Measurements from ENCODE around the gene ABCA13. TPM values are rescaled to one million over a fixed set of nuclear protein-coding genes. Genes with fewer than 3 reads are reported as not detected.

Gene ABCA13
- total RNA-seq, 1 donor from 2014 or later, result not detected

GRCh38 chr7:48638041-48638440 is 466.8 kb downstream of the ABCA13 start:
- H3K27me3 Mint-ChIP-seq, result no peaks in the 10 kb centered on the region
- H3K36me3 Mint-ChIP-seq (ENCODE audit: low read depth), result no peaks in the 10 kb centered on the region
- peaks cover 3% of the 10 kb centered on the region for H3K4me1 Mint-ChIP-seq

GRCh38 chr7:48643431-48644013 is 472.3 kb downstream of the ABCA13 start:
- H3K36me3 Mint-ChIP-seq (ENCODE audit: low read depth), result no peaks in the 10 kb centered on the region
- H3K27me3 Mint-ChIP-seq, result no peaks in the 10 kb centered on the region
- H3K4me3 Mint-ChIP-seq, result no peak overlapping the region
- H3K27ac Mint-ChIP-seq, result no peak overlapping the region
- intact Hi-C loops (cut with micrococcal nuclease), result no loop called here
- DNase-seq, result no peak
- H3K9me3 Mint-ChIP-seq, result no peaks in the 10 kb centered on the region
- no peaks in the 10 kb centered on the region for H3K4me1 Mint-ChIP-seq

More at GRCh38 chr7:48638041-48638440, 466.8 kb downstream of the ABCA13 start:
- DNase-seq, result no peak
- no peaks in the 10 kb centered on the region for H3K9me3 Mint-ChIP-seq
- H3K27ac Mint-ChIP-seq, result no peak overlapping the region
- H3K4me3 Mint-ChIP-seq, result no peak overlapping the region
- intact Hi-C loops (cut with micrococcal nuclease), result no loop called here

GRCh38 chr7:48658138-48658537 is 486.9 kb downstream of the ABCA13 start:
- no peak overlapping the region for H3K27ac Mint-ChIP-seq
- H3K4me1 Mint-ChIP-seq, result no peaks in the 10 kb centered on the region
- no peaks in the 10 kb centered on the region for H3K27me3 Mint-ChIP-seq
- no peak for DNase-seq
- H3K9me3 Mint-ChIP-seq, result no peaks in the 10 kb centered on the region
- H3K4me3 Mint-ChIP-seq, result no peak overlapping the region
- no peaks in the 10 kb centered on the region for H3K36me3 Mint-ChIP-seq (ENCODE audit: low read depth)
- intact Hi-C loops (cut with micrococcal nuclease), result no loop called here

GRCh38 chr7:48660306-48660870 is 489.1 kb downstream of the ABCA13 start:
- Mint-ChIP-seq H3K27ac (no peak overlapping the region), H3K4me1 (no peaks in the 10 kb centered on the region), H3K36me3 (ENCODE audit: low read depth) (no peaks in the 10 kb centered on the region), H3K9me3 (no peaks in the 10 kb centered on the region), H3K27me3 (no peaks in the 10 kb centered on the region), H3K4me3 (no peak overlapping the region)
- intact Hi-C loops (cut with micrococcal nuclease), result no loop called here
- DNase-seq, result no peak

- Mint-ChIP-seq H3K36me3 (ENCODE audit: low read depth) (no peaks in the 10 kb centered on the region), H3K27ac (no peak overlapping the region), H3K4me3 (no peak overlapping the region), H3K9me3 (no peaks in the 10 kb centered on the region), H3K4me1 (no peaks in the 10 kb centered on the region), H3K27me3 (no peaks in the 10 kb centered on the region)
- intact Hi-C loops (cut with micrococcal nuclease), result no loop called here
- DNase-seq, result no peak
Observed at GRCh38 chr7:48664241-48664640, 493.0 kb downstream of the ABCA13 start.

GRCh38 chr7:48665353-48666135 is 494.3 kb downstream of the ABCA13 start:
- H3K36me3 Mint-ChIP-seq (ENCODE audit: low read depth), result no peaks in the 10 kb centered on the region
- H3K4me3 Mint-ChIP-seq, result no peak overlapping the region
- no peak for DNase-seq
- intact Hi-C loops (cut with micrococcal nuclease), result no loop called here
- H3K27me3 Mint-ChIP-seq, result no peaks in the 10 kb centered on the region
- H3K4me1 Mint-ChIP-seq, result no peaks in the 10 kb centered on the region
- no peaks in the 10 kb centered on the region for H3K9me3 Mint-ChIP-seq
- H3K27ac Mint-ChIP-seq, result no peak overlapping the region

GRCh38 chr7:48667407-48667806 is 496.1 kb downstream of the ABCA13 start:
- Mint-ChIP-seq H3K4me1 (no peaks in the 10 kb centered on the region), H3K9me3 (no peaks in the 10 kb centered on the region), H3K4me3 (no peak overlapping the region), H3K36me3 (ENCODE audit: low read depth) (no peaks in the 10 kb centered on the region), H3K27me3 (no peaks in the 10 kb centered on the region), H3K27ac (no peak overlapping the region)
- DNase-seq, result no peak
- intact Hi-C loops (cut with micrococcal nuclease), result no loop called here

GRCh38 chr7:48671656-48672055 is 500.4 kb downstream of the ABCA13 start:
- intact Hi-C loops (cut with micrococcal nuclease), result no loop called here
- Mint-ChIP-seq H3K4me1 (no peaks in the 10 kb centered on the region), H3K4me3 (no peak overlapping the region)

GRCh38 chr7:48681006-48681405 is 509.7 kb downstream of the ABCA13 start:
- DNase-seq, result no peak
- Mint-ChIP-seq H3K4me1 (no peaks in the 10 kb centered on the region), H3K36me3 (ENCODE audit: low read depth) (no peaks in the 10 kb centered on the region), H3K27ac (no peak overlapping the region), H3K4me3 (no peak overlapping the region), H3K9me3 (peaks cover 3% of the 10 kb centered on the region), H3K27me3 (no peaks in the 10 kb centered on the region)
- intact Hi-C loops (cut with micrococcal nuclease), result no loop called here

More at GRCh38 chr7:48671656-48672055, 500.4 kb downstream of the ABCA13 start:
- DNase-seq, result no peak
- H3K27me3 Mint-ChIP-seq, result no peaks in the 10 kb centered on the region
- no peak overlapping the region for H3K27ac Mint-ChIP-seq
- H3K36me3 Mint-ChIP-seq (ENCODE audit: low read depth), result no peaks in the 10 kb centered on the region
- peaks cover 16% of the 10 kb centered on the region for H3K9me3 Mint-ChIP-seq

- Mint-ChIP-seq H3K27ac (no peak overlapping the region), H3K36me3 (ENCODE audit: low read depth) (no peaks in the 10 kb centered on the region), H3K27me3 (no peaks in the 10 kb centered on the region), H3K9me3 (peaks cover 6% of the 10 kb centered on the region), H3K4me1 (no peaks in the 10 kb centered on the region), H3K4me3 (no peak overlapping the region)
- no peak for DNase-seq
- intact Hi-C loops (cut with micrococcal nuclease), result no loop called here
Observed at GRCh38 chr7:48691788-48692187, 520.5 kb downstream of the ABCA13 start.

Other genes starting within 250 kb of the ABCA13 start
- 0.05 and 0.12 TPM in 2 replicates for gene PKD1L1, start 223.0 kb upstream of the ABCA13 start, total RNA-seq
- gene HUS1, start 191.8 kb upstream of the ABCA13 start, total RNA-seq, result 32.3 and 35.9 TPM in 2 replicates
- gene SUN3, start 142.4 kb upstream of the ABCA13 start, total RNA-seq, result not detected in 2 replicates
- gene C7orf57, start 135.9 kb upstream of the ABCA13 start, total RNA-seq, result 0.14 TPM in 2 replicates
- gene UPP1, start 82.2 kb upstream of the ABCA13 start, total RNA-seq, result 61.5 and 64.2 TPM in 2 replicates

All from activated CD4-positive, alpha-beta T cell treated with anti-CD3 and anti-CD28 coated beads, Interleukin-2, amount 10 ng/mL, durations not matched to agents 24 days and 14 days (primary cell).